Caco-2 (cell line): ENCODE measurements around the gene LETMD1. TPM values are rescaled to one million over a fixed set of nuclear protein-coding genes. Genes with fewer than 3 reads are reported as not detected.

Source experiments
- BruUV-seq: library from RNA; stranded (reverse); fragments of 400-500 nt; replicated peaks from 2 replicates; lab custom pipeline; 2021; lab: Mats Ljungman, UMichigan
- CTCF ChIA-PET: fragments of 300-600 bp; sonication (Branson Sonifier 250); formaldehyde crosslinking; loops from one replicate; lab custom pipeline; 2022; ENCODE audit warnings: antibody characterized with exemption; lab: Charles Lee
- POLR2A ChIA-PET: fragments of 300-600 bp; sonication (Branson Sonifier 250); formaldehyde crosslinking; loops from one replicate; lab custom pipeline; 2022; ENCODE audit warnings: antibody characterized with exemption; lab: Charles Lee
- DNase-seq, 2 experiments: peaks; one replicate each; pipeline versions ENCODE4 v3.0.0 to v3.0.0-alpha.2; 2020 to 2022
- H3K27me3 ChIP-seq: replicated peaks from 2 replicates; pipeline ENCODE4 v1.6.0; 2011; ENCODE audit warnings: low read length; ENCODE audit not compliant: control insufficient read depth, insufficient read depth
- H3K36me3 ChIP-seq: 2 replicates; pipeline ENCODE4 v1.5.1; 2011; ENCODE audit warnings: low read length; ENCODE audit not compliant: control insufficient read depth, insufficient read depth
- H3K4me1 ChIP-seq: fragments of 250-450 bp; sonication (Bioruptor Pico); 2 replicates; pipeline ENCODE4 v1.5.1; 2020; ENCODE audit warnings: mild to moderate bottlenecking
- H3K4me3 ChIP-seq: 2 replicates; pipeline ENCODE4 v1.5.1; 2011; ENCODE audit warnings: low read depth, mild to moderate bottlenecking, control low read depth, low read length
- H3K9me3 ChIP-seq: fragments of 250-450 bp; sonication (Bioruptor Pico); 2 replicates; pipeline ENCODE4 v1.5.1; 2020; ENCODE audit warnings: mild to moderate bottlenecking, moderate library complexity
- H3K27ac Mint-ChIP-seq: one replicate; pipeline ENCODE4 v1.8.0; 2022; ENCODE audit warnings: mixed read lengths; ENCODE audit not compliant: unreplicated experiment
- H3K27me3 Mint-ChIP-seq: one replicate; pipeline ENCODE4 v1.8.0; 2022; ENCODE audit warnings: mixed read lengths; ENCODE audit not compliant: insufficient read depth, unreplicated experiment
- H3K36me3 Mint-ChIP-seq: one replicate; pipeline ENCODE4 v1.8.0; 2022; ENCODE audit warnings: mild to moderate bottlenecking, mixed read lengths; ENCODE audit not compliant: insufficient read depth, unreplicated experiment
- H3K4me1 Mint-ChIP-seq: one replicate; pipeline ENCODE4 v1.8.0; 2022; ENCODE audit warnings: low read depth, mixed read lengths; ENCODE audit not compliant: unreplicated experiment
- H3K4me3 Mint-ChIP-seq: one replicate; pipeline ENCODE4 v1.8.0; 2022; ENCODE audit warnings: mild to moderate bottlenecking, moderate library complexity, mixed read lengths; ENCODE audit not compliant: unreplicated experiment
- H3K9me3 Mint-ChIP-seq: one replicate; pipeline ENCODE4 v1.8.0; 2022; ENCODE audit warnings: mixed read lengths; ENCODE audit not compliant: unreplicated experiment
- CTCF ChIP-seq, 2 experiments: fragments of 200-600 bp in 1 of 2; IDR thresholded peaks; 1 replicate in 1 of 2; 2 replicates in 1 of 2; pipeline versions ENCODE4 v1.5.1 to v1.8.0; 2011 to 2022; ENCODE audit warnings: antibody characterized with exemption in 1 of 2, control low read depth in 1 of 2, inconsistent platforms in 1 of 2, low read depth in 1 of 2, low read length in 1 of 2, mild to moderate bottlenecking in 1 of 2, moderate library complexity in 1 of 2; ENCODE audit not compliant: insufficient read depth in 1 of 2, severe bottlenecking in 1 of 2, unreplicated experiment in 1 of 2
- intact Hi-C: fragments of 100-400 bp; cut with micrococcal nuclease; formaldehyde crosslinking; loops from one replicate; pipeline ENCODE4 v1.10.0; 2022; ENCODE audit not compliant: unreplicated experiment
- total RNA-seq: library from RNA; stranded (reverse); gene quantifications from 2 replicates; pipeline ENCODE4 v1.2.3, GENCODE V29; 2022

Gene LETMD1
- total RNA-seq, 1 experiment from 2014 or later = 90.6 TPM

DNA sequence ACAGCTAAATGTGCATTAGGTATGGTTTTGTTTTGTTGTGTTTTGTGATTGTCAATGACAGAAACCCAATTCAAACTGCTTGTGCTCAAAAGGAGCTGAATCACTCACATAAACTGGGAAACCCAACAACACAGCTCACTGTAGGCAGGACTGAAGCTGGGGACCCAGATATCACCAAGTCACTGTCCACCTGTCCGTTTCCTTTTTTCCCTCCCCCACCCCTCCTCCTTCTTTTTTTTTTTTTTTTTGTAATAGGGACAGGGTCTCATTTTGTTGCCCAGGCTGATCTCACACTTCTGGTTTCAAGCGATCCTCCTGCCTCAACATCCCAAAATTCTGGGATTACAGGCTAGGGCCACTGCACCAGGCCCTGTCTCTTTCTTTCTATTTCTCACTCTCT, 15.1 kb upstream of the LETMD1 start:
- H3K9me3 Mint-ChIP-seq = no peaks in the 10 kb centered on the region
- DNase-seq = no peak
- Histone ChIP-seq H3K9me3 (no peaks in the 10 kb centered on the region), H3K4me3 (no peak overlapping the region), H3K4me1 (peaks cover 12% of the 10 kb centered on the region), H3K36me3 (no peaks in the 10 kb centered on the region), H3K27me3 (no peaks in the 10 kb centered on the region)
- no peaks in the 10 kb centered on the region for H3K36me3 Mint-ChIP-seq
- no peaks in the 10 kb centered on the region for H3K27me3 Mint-ChIP-seq
- no TSS peak for BruUV-seq
- no peak overlapping the region for H3K4me3 Mint-ChIP-seq
- H3K27ac Mint-ChIP-seq = no peak overlapping the region
- ChIA-PET POLR2A (no interaction called here), CTCF (interaction anchor here (0.6 kb wide), 1 partner anchor 950 kb away, joined by 3 read pairs; no protein-coding TSS in a partner anchor)
- intact Hi-C loops = no loop called here
- no peak for TF ChIP-seq CTCF (IDR thresholded peaks at IDR 0.05; ENCODE audit: insufficient read depth in 1 of 2, low read depth in 1 of 2, low read length in 1 of 2, severe bottlenecking in 1 of 2, unreplicated experiment in 1 of 2)
- H3K4me1 Mint-ChIP-seq = peaks cover 8% of the 10 kb centered on the region

- H3K27me3 Mint-ChIP-seq = no peaks in the 10 kb centered on the region
- no peak overlapping the region for H3K4me3 Mint-ChIP-seq
- H3K4me1 Mint-ChIP-seq = peaks cover 6% of the 10 kb centered on the region
- no peaks in the 10 kb centered on the region for H3K27me3 ChIP-seq
- H3K4me3 ChIP-seq = no peak overlapping the region
- intact Hi-C loops = no loop called here
- no peaks in the 10 kb centered on the region for H3K36me3 ChIP-seq
- CTCF ChIA-PET = interaction anchor here (0.6 to 0.7 kb wide), 2 partner anchors 461 to 951 kb away, joined by 3 to 4 read pairs; no protein-coding TSS in a partner anchor
- H3K36me3 Mint-ChIP-seq = no peaks in the 10 kb centered on the region
- peaks cover 9% of the 10 kb centered on the region for H3K4me1 ChIP-seq
- no TSS peak for BruUV-seq
- TF ChIP-seq CTCF (IDR thresholded peaks at IDR 0.05; ENCODE audit: insufficient read depth in 1 of 2, low read depth in 1 of 2, low read length in 1 of 2, severe bottlenecking in 1 of 2, unreplicated experiment in 1 of 2) = no peak
- no peaks in the 10 kb centered on the region for H3K9me3 Mint-ChIP-seq
- H3K27ac Mint-ChIP-seq = no peak overlapping the region
- POLR2A ChIA-PET = no interaction called here
- no peaks in the 10 kb centered on the region for H3K9me3 ChIP-seq
- no peak for DNase-seq
Measured at GRCh38 chr12:51033457-51034089, 14.6 kb upstream of the LETMD1 start.

- H3K27me3 Mint-ChIP-seq = no peaks in the 10 kb centered on the region
- no peaks in the 10 kb centered on the region for H3K9me3 Mint-ChIP-seq
- no peaks in the 10 kb centered on the region for H3K9me3 ChIP-seq
- H3K36me3 ChIP-seq = no peaks in the 10 kb centered on the region
- no peaks in the 10 kb centered on the region for H3K27me3 ChIP-seq
- no peak overlapping the region for H3K4me3 Mint-ChIP-seq
- TF ChIP-seq CTCF (IDR thresholded peaks at IDR 0.05; ENCODE audit: insufficient read depth in 1 of 2, low read depth in 1 of 2, low read length in 1 of 2, severe bottlenecking in 1 of 2, unreplicated experiment in 1 of 2) = no peak
- CTCF ChIA-PET = no interaction called here
- no peaks in the 10 kb centered on the region for H3K4me1 ChIP-seq
- no peak overlapping the region for H3K27ac Mint-ChIP-seq
- intact Hi-C loops = no loop called here
- H3K36me3 Mint-ChIP-seq = no peaks in the 10 kb centered on the region
- DNase-seq = no peak
- POLR2A ChIA-PET = interaction anchor here (0.6 to 0.8 kb wide), 2 partner anchors 202 to 234 kb away, joined by 4 read pairs; partner anchors contain the start of genes DAZAP2 and SMAGP
- BruUV-seq = no TSS peak
- no peaks in the 10 kb centered on the region for H3K4me1 Mint-ChIP-seq
- no peak overlapping the region for H3K4me3 ChIP-seq
Measured at GRCh38 chr12:51036279-51036678, 11.8 kb upstream of the LETMD1 start.
